NCI-H1930 (cell line): ENCODE data around the gene COL7A1.

Experiments used
- DNase-seq, 2 experiments: peaks; one replicate each; lab custom pipeline; 2025; lab: John Stamatoyannopoulos, UW

The COL7A1 gene

DNA sequence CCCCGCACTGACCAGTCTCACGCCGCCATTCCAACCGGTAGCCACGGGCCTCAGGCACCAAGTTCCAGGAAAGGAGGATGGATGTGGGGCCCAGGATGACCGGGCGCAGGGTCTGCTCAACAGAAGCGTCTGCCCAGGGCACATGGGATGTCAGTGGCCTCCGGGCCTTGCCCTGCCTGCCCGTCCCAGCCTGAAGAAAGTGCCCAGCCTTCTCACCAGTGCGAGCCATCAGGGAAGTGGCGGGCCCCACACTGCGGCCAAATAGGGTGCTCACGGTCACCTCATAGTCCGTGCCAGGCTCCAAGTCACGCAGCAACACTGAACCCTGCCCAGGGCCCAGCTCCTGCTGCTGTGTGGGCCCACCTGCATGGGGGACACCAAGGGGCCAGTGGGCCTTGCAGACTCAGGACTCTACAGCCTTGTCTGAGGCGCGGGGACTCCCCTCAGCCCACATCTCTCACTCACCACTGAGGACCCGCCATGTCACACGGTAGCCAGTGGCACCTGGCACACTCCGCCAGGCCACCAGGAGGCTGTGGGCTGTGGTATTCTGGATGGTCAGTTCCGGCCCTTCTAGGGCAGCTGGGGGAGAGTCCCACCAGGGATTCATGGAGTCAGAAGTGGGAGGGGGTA lies 3.1 kb downstream of the COL7A1 start:
- DNase-seq, result no peak

DNA sequence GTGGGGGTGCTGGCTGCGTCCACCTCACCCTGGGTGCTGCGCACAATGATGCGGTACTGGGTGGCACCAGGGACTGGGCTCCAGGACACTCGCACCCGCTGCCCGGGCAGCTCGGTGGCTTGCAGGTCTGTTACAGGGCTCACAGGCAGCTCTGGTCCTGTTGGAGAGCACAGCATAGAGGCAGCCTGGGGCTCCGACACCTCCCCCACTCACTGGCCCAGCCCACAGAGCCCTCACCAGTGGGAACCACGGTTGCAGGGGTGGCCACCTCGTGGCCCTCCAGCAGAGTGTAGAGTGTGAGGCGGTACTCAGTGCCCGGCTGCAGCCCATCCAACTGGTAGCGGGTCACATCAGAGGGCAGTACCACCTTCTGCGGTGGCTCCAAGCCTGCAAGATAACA lies 3.7 kb downstream of the COL7A1 start:
- no peak for DNase-seq

DNA sequence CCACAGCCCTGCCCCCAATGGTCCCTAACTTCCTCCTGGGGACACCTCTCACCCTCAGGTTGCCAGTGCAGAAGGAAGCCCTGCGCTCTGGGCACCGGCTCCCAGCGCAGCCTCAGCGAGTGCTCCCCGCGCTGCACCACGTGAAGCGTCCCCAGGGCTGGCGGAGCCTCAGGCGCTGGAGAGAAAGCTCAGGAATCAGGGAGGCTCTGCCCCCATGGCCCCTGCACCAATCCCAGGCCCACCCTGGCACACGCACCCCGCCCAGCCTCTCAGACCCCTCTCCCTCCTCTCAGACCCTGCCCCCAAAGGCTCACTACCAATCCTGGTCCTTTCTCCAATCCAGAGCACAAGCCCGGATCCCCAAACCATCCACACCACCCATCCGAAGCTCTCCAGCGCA lies 6.9 kb downstream of the COL7A1 start:
- no peak for DNase-seq

DNA sequence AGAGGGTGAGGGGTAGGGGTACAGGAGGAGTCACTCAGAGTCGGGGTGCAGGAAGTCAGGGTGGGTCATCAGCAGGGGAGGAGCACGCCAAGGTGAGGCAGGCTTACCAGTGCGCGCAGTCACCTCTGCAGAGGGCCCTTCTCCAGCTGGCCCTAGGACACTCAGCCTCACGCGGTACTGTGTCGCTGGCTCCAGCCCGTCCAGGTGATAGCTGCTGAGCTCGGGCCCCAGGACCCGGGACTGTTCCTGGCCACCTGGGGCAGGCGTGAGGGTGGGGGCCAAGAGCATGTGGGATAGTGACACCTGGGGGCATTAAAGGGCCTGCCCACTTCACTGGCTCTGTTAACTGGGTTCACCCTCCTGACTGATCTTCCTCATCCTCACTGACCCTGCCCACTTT lies 7.4 kb downstream of the COL7A1 start:
- DNase-seq, result no peak

DNA sequence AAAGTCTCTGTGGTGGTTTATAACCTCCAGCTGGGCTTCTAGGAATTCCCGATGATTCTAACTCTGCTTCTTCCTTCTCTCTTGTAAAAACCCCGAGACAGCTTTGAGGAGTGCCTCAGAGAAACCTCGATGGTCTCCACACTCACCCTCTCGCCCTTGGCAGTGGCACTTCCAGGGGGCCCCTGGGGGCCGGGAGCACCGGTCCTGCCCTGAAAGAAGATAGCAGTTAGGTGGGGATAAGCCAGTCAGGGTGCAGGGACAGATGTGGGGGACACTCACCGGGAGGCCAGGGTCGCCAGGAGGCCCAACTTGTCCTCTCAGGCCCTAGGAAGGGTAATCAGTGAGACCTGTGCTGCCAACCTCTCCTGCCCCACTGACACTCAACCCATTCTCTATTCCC lies 9.7 kb downstream of the COL7A1 start:
- no peak for DNase-seq

DNA sequence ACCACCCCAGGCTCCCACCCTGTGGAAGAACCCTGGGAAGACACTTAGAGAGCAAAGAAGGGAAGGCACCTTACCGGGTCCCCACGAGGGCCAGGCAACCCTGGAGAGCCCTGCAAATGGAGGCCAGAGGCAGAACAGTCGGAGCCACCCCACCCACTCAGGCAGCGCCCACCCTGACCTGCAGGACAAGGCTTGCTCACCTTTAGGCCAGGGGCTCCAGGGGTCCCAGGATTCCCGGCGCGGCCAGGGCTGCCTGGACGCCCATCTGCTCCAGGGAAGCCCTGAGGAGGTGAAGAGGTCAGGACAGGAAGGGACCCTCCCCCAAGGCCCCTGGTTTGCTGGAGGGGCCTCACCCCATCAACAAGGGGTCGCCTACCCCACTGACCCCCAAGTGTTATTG lies 10.3 kb downstream of the COL7A1 start:
- no peak for DNase-seq

DNA sequence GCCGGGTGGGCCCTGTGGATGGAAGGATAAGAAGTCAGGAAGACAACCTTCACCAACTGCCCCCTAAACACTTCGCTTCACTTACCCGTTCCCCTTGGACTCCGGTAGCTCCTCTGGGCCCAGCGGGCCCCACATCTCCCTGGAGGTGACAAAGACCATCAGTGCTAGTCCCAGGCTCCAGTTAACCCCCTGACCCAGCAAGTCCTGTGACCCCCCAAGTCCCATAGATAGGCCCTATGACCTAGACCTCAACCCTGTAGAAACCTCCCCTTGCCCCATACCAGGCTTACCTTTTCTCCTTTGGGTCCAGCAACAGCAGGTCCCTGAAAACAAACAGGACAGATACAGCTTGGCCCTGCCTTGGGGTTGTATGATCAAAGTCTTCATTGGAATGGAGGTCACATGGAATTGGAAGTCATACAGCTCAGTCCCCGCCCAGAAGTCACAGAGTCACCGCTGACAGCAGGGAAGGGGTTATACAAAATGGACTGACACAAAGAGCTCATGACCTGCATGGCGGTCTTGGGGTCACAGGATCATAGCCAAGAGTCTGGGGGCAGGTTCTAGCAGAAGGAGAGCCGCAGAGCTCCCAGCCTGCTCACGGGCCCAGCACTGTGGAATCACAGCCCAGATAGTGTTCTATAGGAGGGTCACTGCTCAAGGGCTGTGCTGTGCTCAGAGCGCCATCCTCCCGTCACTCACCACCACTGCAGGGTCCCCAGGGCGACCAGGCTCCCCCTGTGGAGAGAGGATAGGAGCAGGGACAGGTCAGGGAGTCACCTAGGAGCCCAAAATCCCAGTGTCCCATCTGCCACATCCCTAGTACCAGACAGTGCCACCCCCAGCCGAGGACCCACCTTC lies 13.3 kb downstream of the COL7A1 start:
- DNase-seq, result no peak

DNA sequence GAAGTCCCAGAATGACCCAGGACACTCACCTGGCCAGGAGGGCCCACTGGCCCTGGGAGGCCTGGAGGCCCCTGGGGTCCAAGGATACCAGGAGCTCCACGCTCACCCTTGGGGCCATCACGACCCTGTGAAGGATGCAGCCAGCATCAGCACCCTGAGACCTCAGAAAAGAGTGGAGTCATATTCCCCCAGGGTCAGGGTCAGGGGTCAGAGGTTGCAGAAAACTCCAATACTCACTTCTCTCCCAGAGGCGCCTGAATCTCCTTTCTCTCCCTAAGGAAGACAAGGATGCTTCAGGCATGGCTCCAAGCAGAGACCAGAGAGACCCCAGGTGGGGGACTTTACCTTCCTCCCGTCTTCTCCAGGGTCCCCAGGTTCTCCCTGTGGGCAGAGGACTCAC lies 18.5 kb downstream of the COL7A1 start:
- no peak for DNase-seq

DNA sequence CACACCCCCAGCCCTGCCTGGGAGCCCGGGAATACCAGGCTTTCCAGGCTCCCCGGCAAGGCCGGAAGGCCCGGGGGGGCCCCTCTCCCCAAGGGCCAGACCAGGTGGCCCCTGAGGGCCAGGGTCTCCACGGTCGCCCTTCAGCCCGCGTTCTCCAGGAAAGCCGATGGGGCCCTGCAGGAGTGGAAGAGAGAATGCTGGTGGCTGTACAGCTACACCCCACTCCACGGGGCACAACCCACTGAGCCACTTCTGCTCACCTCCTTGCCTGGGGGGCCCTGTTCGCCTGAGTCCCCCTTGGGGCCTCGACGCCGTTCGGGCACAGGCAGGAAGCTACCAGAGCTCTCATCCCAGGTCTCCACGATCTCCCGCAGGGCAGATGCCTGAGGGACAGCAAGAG lies 19.8 kb downstream of the COL7A1 start:
- DNase-seq, result no peak

DNA sequence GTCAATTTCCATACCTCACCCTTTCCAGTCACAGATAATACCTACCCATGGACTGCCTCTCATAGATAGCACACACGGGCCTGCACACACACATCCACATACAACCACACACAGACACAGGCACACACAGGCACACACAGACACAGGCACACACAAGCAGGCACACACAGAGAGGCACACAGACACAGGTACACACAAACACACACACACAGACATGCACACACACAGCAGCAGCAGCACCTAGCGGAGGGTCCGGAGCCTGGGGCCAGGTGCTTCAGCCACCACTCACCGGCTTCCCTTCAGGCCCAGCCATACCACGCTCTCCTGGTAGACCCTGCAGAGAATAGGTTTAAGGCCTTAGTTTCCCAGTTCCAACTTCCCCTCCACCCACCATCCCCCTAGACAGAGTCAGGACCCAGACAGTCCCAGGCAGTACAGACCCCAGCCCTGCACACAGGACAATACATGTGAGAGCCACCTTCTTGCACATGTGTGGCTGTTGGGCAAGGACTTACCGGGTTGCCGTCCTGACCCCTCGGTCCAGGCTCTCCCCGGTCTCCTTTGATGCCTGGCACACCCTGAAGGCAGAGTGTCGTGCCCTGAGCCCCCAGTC lies 21.1 kb downstream of the COL7A1 start:
- DNase-seq, result no peak

DNA sequence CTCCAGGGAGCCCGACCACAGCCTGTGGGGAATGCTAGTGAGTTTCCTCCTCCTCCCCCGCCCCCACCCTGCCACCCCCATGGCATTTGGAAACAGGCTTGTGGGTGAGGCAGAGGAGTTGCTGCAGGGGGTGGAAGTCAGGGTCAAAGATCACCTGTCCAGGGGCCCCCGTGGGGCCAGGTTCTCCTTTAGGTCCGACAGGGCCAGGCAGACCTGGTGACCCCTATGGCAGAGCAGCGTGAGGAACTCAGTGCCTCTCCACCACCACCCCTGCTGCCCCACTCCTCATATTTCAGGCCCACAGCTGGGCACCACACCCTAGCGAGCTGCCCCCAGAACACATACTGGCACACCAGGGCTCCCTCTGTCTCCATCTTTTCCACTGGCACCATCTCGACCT lies 22.6 kb downstream of the COL7A1 start:
- DNase-seq, result no peak

DNA sequence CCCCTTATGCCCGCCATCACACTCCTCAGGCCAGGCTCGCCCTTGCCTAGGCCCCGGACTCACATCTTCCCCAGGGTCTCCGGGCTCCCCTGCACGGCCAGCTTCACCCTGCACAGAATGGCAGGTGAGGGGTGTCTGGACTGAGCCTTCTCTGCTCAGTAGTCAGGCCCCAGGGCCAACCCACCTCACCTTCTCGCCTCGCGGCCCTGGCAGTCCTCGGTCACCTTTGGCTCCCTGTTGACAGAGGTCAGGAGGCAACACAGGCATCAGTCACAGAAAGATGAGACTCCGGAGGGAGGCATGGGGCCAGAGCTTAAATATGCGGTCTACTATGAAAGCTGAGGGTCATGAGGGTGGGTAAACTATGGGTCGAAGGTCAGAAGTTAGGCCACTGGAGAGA lies 23.2 kb downstream of the COL7A1 start:
- DNase-seq, result no peak

DNA sequence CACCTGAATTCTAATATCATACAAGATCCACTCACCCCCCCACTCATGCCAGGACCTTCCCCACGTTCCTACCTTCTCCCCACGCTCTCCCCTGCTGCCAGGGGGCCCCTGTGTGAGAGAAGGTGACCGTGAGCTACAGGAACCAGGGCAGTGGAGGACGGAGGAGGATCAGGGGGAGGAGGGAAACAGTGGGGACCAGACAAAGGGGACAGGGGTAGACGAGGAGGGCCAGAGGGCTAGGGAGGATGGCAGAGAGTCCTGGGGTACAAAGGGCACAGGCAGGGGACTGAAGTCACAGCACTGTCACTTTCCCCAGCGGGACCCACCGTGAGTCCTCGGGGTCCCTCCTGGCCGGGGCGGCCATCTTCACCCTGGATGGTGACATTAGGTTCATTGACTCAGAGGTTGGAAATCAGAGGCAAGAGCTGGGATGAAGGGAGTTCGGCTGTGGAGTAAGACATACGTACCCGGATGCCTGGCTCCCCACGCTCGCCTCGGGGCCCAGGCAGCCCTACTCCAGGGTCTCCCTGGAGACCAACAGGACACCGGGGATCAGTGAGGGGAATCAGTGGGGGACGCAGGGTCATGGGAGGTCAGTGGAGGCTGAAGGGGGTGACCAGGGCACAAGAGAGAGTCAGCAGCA lies 25.2 kb downstream of the COL7A1 start:
- no peak for DNase-seq

DNA sequence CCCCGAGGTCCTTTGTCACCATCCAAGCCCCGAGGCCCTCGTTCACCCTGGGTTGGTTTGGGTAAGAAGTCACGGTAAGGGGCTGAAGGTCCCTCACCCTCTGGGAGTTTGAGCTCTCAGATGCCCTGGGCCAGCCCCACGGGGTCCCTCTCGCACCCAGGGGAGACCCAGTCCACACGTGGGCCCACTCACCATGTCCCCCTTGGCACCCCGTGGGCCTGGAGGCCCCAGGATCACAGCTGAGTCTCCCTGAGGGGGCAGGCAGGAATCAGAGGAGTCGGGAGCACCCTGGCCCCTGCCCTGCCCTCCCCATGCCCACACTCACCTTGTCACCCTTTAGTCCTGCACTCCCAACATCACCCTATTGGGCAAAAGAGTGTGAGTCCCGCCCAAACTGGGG lies 25.7 kb downstream of the COL7A1 start:
- no peak for DNase-seq

DNA sequence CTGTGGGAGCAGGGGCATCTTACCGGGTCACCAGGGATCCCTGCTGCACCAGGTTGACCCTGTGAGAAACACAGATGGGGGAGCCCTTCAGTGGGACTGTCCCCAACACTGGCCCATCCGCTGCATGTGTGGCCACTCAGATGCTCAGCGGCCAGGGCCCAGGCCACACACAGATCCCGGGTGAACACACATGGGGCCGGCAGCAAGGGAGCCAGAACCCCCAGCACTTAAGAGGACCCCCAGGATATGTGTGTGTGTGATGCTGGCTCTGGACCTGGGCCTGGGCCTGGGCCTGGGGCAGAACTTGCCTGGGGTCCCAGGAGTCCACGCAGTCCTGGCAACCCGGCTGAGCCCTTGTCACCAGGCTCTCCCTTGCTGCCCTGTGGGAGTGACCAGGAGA lies 26.7 kb downstream of the COL7A1 start:
- no peak for DNase-seq

DNA sequence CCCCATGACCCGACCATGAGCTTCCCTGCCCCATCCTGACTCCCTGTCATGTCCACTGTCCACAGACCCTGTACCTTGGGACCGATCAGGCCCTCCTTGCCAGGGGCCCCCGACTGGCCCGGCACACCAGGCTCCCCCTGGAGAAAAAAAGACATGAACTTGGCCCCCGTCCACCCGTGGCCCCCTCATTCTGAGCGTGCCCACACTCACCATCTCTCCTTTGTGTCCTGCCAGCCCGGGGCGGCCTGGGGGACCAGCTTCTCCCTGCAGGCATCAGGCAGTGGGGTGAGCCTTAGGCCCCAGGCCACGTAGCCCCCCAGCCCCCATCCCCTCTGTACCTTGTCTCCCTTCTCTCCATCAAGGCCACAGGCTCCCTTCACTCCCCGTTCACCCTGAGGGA lies 27.6 kb downstream of the COL7A1 start:
- DNase-seq, result no peak

DNA sequence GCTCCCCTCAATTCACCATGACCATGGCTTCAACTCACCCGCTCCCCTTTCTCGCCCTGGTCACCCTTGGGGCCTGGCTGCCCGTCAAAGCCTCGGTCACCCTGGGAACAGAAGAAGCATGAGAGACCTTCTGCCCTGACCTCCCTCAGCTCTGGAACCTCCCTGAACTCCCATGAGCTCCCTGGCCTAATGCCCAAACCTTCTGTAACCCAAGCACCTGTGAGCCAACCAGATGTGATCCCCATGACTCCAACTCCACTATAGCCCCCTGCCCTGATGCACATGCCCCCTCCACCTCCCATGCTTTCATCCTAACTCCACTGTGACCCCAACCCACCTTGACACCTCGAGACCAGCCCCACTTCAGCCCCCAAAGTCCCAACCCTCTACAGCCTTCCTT lies 28.0 kb downstream of the COL7A1 start:
- DNase-seq, result no peak

DNA sequence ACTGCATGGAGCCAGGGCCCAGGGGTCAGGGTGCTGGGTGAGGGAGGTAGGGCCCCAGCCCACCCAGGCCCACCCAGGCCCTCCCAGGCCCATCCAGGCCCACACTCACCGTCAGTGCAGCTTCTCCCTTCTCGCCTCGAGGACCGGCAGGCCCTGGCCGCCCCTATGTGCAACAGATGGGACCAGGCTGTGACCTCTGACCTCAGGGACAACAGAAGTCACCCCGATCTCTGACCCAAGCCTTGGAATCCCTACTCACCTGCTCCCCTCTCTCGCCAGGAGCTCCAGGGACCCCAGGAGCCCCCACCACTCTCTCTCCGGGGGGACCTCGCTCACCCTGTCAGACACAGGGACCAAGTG lies 28.7 kb downstream of the COL7A1 start:
- DNase-seq, result no peak

DNA sequence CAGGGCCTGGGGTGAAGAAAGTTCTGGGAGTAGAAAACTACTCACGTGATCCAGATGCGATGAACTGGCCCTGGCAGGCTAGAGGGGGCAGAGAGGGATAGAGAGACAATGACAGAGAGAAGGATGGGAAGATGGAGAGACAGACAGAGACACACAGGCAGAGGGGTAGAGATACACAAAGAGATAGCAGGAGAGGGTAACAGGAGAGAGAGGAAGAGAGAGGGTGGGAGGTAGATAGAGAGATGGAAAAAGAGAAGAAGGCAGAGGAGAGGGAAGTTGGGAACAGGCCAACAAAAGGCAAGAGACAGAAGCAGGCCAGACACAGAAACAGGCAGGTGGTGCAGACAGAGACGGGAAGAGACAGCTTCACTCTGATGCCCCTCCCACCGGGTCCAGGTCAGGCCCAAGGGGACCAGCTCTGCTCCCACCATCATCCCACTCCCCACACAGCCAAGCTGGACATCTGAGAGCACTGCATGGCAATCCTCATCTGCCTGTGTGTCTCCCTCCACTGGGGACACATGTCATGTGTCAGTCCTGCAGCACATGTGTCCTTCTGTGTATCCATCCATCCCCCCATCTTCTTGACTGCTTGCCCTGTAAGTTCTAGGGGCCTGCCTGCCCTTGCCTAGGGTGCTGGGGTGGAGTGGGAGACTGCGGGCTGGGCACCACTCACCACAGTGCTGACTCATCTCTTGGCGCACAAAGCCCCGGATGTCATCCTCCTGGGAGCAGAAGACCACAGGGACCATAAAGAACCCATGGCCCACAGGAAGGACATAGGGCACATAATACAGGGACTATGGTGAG lies 29.3 kb downstream of the COL7A1 start:
- no peak for DNase-seq

DNA sequence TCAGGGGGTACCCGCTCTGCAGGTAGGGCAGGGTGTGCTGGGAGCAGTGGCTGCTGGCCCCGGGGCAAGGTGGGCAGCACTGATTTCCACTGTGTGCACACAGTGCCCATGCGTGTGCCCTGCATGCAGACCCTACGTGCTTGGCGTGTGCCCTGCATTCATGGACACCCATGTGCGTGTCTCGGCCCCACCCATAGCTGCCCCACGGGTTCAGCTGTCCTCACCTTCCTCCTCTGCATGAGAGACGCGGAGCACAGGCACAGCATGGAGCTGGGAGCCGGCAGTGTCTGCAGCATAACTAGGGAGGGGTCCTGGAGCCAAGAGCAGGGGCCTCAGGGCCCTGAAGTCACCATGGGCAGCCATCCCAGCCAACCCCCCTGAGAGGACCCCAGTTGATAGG lies 29.9 kb downstream of the COL7A1 start:
- no peak for DNase-seq

DNA sequence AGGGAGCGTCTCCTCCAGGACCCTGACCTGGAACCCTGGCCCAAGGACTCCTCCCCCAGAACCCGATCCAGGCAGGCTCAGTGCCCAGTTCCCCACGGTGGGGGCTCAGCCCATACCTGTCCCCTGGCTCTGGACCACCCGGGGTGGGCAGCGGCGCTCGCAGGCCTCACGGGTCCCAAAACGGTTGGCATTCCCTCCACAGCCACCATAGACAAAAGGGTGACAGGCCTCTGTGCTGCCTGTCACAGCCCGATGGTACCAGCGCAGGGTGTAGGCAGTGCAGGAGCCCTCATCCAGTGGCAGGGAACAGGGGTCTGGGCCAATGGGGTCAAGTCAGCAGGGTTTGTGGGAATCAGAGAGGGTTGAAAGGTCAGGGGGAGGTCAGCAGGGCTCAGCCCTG lies 30.5 kb downstream of the COL7A1 start:
- no peak for DNase-seq

DNA sequence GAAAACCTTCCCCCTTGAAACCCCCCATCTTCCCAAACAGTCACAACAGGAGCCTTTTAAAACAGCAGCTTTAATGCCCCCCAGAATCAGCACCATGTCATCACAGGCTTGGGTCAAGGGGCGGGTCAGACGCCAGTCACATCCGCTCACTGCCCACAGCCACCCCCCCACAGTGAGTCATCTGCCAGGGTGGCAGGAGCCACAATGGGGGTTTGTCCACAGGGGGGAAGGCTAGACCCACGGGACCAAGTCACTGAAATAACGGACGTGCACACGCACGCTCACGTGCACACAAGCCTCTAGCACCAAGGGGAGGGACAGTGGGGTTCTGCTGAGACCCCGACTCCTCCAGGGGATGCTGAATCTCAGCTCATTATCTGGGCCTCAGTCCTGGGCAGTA lies 31.1 kb downstream of the COL7A1 start:
- no peak for DNase-seq
